GM12878 (cell line): ENCODE measurements around the gene NUBP1. TPM values are rescaled to one million over a fixed set of nuclear protein-coding genes. Genes with fewer than 3 reads are reported as not detected.

ENCODE experiments used
- BCL3 ChIP-seq: IDR thresholded peaks from 2 replicates; pipeline ENCODE4 v1.6.1; 2011; ENCODE audit warnings: borderline replicate concordance, low read depth, mild to moderate bottlenecking, moderate library complexity, low read length; ENCODE audit not compliant: insufficient read depth, poor library complexity, severe bottlenecking
- BMI1 ChIP-seq: fragments of 450-650 bp; IDR thresholded peaks from 2 replicates; pipeline ENCODE4 v1.6.1; 2016; ENCODE audit warnings: mild to moderate bottlenecking, moderate library complexity, borderline replicate concordance
- CUX1 ChIP-seq: IDR thresholded peaks from 2 replicates; pipeline ENCODE4 v1.6.1; 2012; ENCODE audit warnings: improper control_type of control experiment, low read depth, low read length; ENCODE audit not compliant: insufficient replicate concordance
- DPF2 ChIP-seq: fragments of 450-650 bp; IDR thresholded peaks from 2 replicates; pipeline ENCODE4 v1.6.1; 2017; ENCODE audit warnings: mild to moderate bottlenecking
- EGR1 ChIP-seq, 2 experiments: IDR thresholded peaks; 1 replicate in 1 of 2; 2 replicates in 1 of 2; pipeline ENCODE4 v1.6.1; 2011 to 2012; ENCODE audit warnings: low read depth in 2 of 2, low read length in 2 of 2, borderline replicate concordance in 1 of 2, mild to moderate bottlenecking in 1 of 2, moderate library complexity in 1 of 2
- ESRRA ChIP-seq: IDR thresholded peaks from 2 replicates; pipeline ENCODE4 v1.6.1; 2012; ENCODE audit warnings: mild to moderate bottlenecking, low read length, improper control_type of control experiment
- FOXK2 ChIP-seq: fragments of 450-650 bp; IDR thresholded peaks from 2 replicates; pipeline ENCODE4 v1.6.1; 2017; ENCODE audit warnings: mild to moderate bottlenecking, moderate library complexity
- FOXM1 ChIP-seq: IDR thresholded peaks from 2 replicates; pipeline ENCODE4 v1.6.1; 2012; ENCODE audit warnings: low read depth, mild to moderate bottlenecking, inconsistent platforms, low read length, moderate library complexity
- KDM1A ChIP-seq: fragments of 200-600 bp; sonication (generic); IDR thresholded peaks from 2 replicates; pipeline ENCODE4 v1.6.1; 2016; ENCODE audit warnings: borderline replicate concordance
- MAX ChIP-seq: IDR thresholded peaks from 2 replicates; pipeline ENCODE4 v1.6.1; 2012; ENCODE audit warnings: low read depth, low read length, improper control_type of control experiment
- MYB ChIP-seq: fragments of 150-350 bp; IDR thresholded peaks from 2 replicates; pipeline ENCODE4 v1.6.1; 2014; ENCODE audit warnings: mild to moderate bottlenecking, low read depth, low read length, borderline replicate concordance
- PAX5 ChIP-seq: IDR thresholded peaks from 2 replicates; pipeline ENCODE4 v1.6.1; 2011; ENCODE audit warnings: low read depth, low read length, borderline replicate concordance
- PML ChIP-seq: IDR thresholded peaks from 2 replicates; pipeline ENCODE4 v1.6.1; 2012; ENCODE audit warnings: low read length, inconsistent platforms
- POU2F2 ChIP-seq: IDR thresholded peaks from 3 replicates; pipeline ENCODE4 v1.6.1; 2011; ENCODE audit warnings: low read depth, mild to moderate bottlenecking, low read length, borderline replicate concordance
- RB1 ChIP-seq: fragments of 450-650 bp; formaldehyde crosslinking; IDR thresholded peaks from 2 replicates; pipeline ENCODE4 v1.6.1; 2017; ENCODE audit warnings: mild to moderate bottlenecking, borderline replicate concordance
- RBBP5 ChIP-seq: fragments of 200-600 bp; sonication (generic); conservative IDR thresholded peaks from 2 replicates; pipeline ENCODE4 v1.6.1; 2016
- RCOR1 ChIP-seq: conservative IDR thresholded peaks from 2 replicates; pipeline ENCODE4 v1.6.1; 2012; ENCODE audit warnings: low read depth, low read length, improper control_type of control experiment
- SMARCA5 ChIP-seq: fragments of 450-650 bp; IDR thresholded peaks from 2 replicates; pipeline ENCODE4 v1.6.1; 2017; ENCODE audit warnings: mild to moderate bottlenecking
- SPI1 ChIP-seq: IDR thresholded peaks from 2 replicates; pipeline ENCODE4 v1.6.1; 2011; ENCODE audit warnings: low read depth, mild to moderate bottlenecking, low read length, moderate library complexity, borderline replicate concordance; ENCODE audit not compliant: insufficient read depth
- STAT1 ChIP-seq: fragments of 450-650 bp; conservative IDR thresholded peaks from 2 replicates; pipeline ENCODE4 v1.6.1; 2014; ENCODE audit warnings: antibody characterized with exemption, mild to moderate bottlenecking
- TCF7 ChIP-seq: IDR thresholded peaks from 2 replicates; pipeline ENCODE4 v1.6.1; 2014; ENCODE audit warnings: antibody characterized with exemption, borderline replicate concordance
- ZBED1 ChIP-seq: IDR thresholded peaks from 2 replicates; pipeline ENCODE4 v1.6.1; 2016; ENCODE audit warnings: borderline replicate concordance
- polyA plus RNA-seq, 11 experiments: library from polyadenylated mRNA; depleted of rRNA in 4 of 11; unstranded in 6 of 11; stranded (reverse) in 5 of 11; fragments of >200 nt; fragmentation: Nextera tagmentation in 4 of 11; fragmentation: Illumina TruSeq in 1 of 11; extraction: Ambion mirVana in 4 of 11; extraction: Trizol in 1 of 11; gene quantifications; 1 replicate in 1 of 11; 2 replicates in 10 of 11; pipeline versions ENCODE4 v1.2.1 to v1.2.3, GENCODE V29; 2011 to 2016; ENCODE audit warnings: inconsistent platforms in 2 of 11, missing spikeins in 2 of 11, low read depth in 1 of 11
- total RNA-seq, 4 experiments: library from RNA; depleted of rRNA in 3 of 4; stranded (reverse); fragments of >200 nt in 3 of 4; fragmentation: Illumina TruSeq in 1 of 4; extraction: Trizol in 1 of 4; gene quantifications; 2 replicates each; pipeline versions ENCODE4 v1.2.1 to v1.2.3, GENCODE V29; 2013 to 2021

The NUBP1 gene
- total and polyA plus RNA-seq, 10 of the 15 experiments (the other 5 are each of a cell fraction or from before 2014, with no cell fraction given) = 31.0 to 74.9 (median 58.3) TPM

- TF ChIP-seq KDM1A = no peak
- TF ChIP-seq PML = no peak; the same call in 1 of the 2 replicates
- TF ChIP-seq DPF2 = peak; percentile 84
- no peak for TF ChIP-seq PAX5
- no peak for TF ChIP-seq SPI1
- TF ChIP-seq BMI1 = peak; percentile 62; the same call in 1 of the 2 replicates
- peak; percentile 52; the same call in 1 of the 2 replicates for TF ChIP-seq FOXK2
- no peak for TF ChIP-seq RB1
- TF ChIP-seq ZBED1 = 0 out of 2 replicates have a peak, but pooled peaks have one; percentile 5
- TF ChIP-seq EGR1 (IDR thresholded peaks at IDR 0.05; ENCODE audit: borderline replicate concordance in 1 of 2, low read depth in 2 of 2, low read length in 2 of 2) = no peak
- TF ChIP-seq MAX = no peak
- no peak for TF ChIP-seq RBBP5
- TF ChIP-seq MYB = peak; percentile 98
- TF ChIP-seq SMARCA5 = peak; percentile 92
- no peak; the same call in 1 of the 2 replicates for TF ChIP-seq TCF7
- TF ChIP-seq POU2F2 = peak; percentile 89
- peak; percentile 63 for TF ChIP-seq CUX1
- peak; percentile 86; the same call in 1 of the 2 replicates for TF ChIP-seq FOXM1
- no peak for TF ChIP-seq ESRRA
- peak; percentile 18 for TF ChIP-seq BCL3
- TF ChIP-seq STAT1 = no peak
- 0 out of 2 replicates have a peak, but pooled peaks have one; percentile 53 for TF ChIP-seq RCOR1
Observed at GRCh38 chr16:10812312-10813098, 68.9 kb downstream of the NUBP1 start (continued).
